MCF 10A (cell line): ENCODE results near the gene LRRC32. TPM values are rescaled to one million over a fixed set of nuclear protein-coding genes. Genes with fewer than 3 reads are reported as not detected.

Experiments
- BruUV-seq: library from RNA; stranded (reverse); fragments of 400-500 nt; replicated peaks from 2 replicates; lab custom pipeline; 2021; lab: Mats Ljungman, UMichigan
- CTCF ChIA-PET: fragments of 300-600 bp; sonication (Branson Sonifier 250); formaldehyde crosslinking; extraction: SDS; loops from one replicate; lab custom pipeline; 2021; ENCODE audit warnings: antibody characterized with exemption, inconsistent platforms; lab: Yijun Ruan, JAX
- POLR2A ChIA-PET: fragments of 300-600, 350-650 bp; sonication (Branson Sonifier 250); formaldehyde crosslinking; extraction: SDS; loops from one replicate; lab custom pipeline; 2020; ENCODE audit warnings: antibody characterized with exemption, inconsistent platforms; lab: Yijun Ruan, JAX
- DNase-seq: peaks from one replicate; pipeline ENCODE4 v3.0.0-alpha.2; 2018; ENCODE audit not compliant: unreplicated experiment
- H3K27ac Mint-ChIP-seq: one replicate; pipeline ENCODE4 v1.8.0; 2022; ENCODE audit warnings: mild to moderate bottlenecking, low read depth, mixed read lengths; ENCODE audit not compliant: unreplicated experiment
- H3K27me3 Mint-ChIP-seq: one replicate; pipeline ENCODE4 v1.8.0; 2022; ENCODE audit warnings: mixed read lengths; ENCODE audit not compliant: insufficient read depth, unreplicated experiment
- H3K36me3 Mint-ChIP-seq: one replicate; pipeline ENCODE4 v1.8.0; 2022; ENCODE audit warnings: mild to moderate bottlenecking, moderate library complexity, mixed read lengths; ENCODE audit not compliant: insufficient read depth, unreplicated experiment
- H3K4me1 Mint-ChIP-seq: one replicate; pipeline ENCODE4 v1.8.0; 2022; ENCODE audit warnings: mixed read lengths; ENCODE audit not compliant: insufficient read depth, unreplicated experiment
- H3K4me3 Mint-ChIP-seq: one replicate; pipeline ENCODE4 v1.8.0; 2022; ENCODE audit warnings: mild to moderate bottlenecking, moderate library complexity, mixed read lengths; ENCODE audit not compliant: unreplicated experiment
- H3K9me3 Mint-ChIP-seq: one replicate; pipeline ENCODE4 v1.8.0; 2022; ENCODE audit warnings: mixed read lengths; ENCODE audit not compliant: unreplicated experiment
- intact Hi-C: fragments of 100-400 bp; cut with micrococcal nuclease; formaldehyde crosslinking; loops from 2 replicates; pipeline ENCODE4 v1.14.1; 2022
- total RNA-seq: library from RNA; stranded (reverse); gene quantifications from 2 replicates; pipeline ENCODE4 v1.2.3, GENCODE V29; 2022
- TF ChIP-seq, protein P1 (sequence below): fragments of 200-600 bp; IDR thresholded peaks from one replicate; pipeline ENCODE4 v1.8.0; 2022; ENCODE audit warnings: antibody characterized with exemption, mild to moderate bottlenecking; ENCODE audit not compliant: unreplicated experiment

LRRC32 gene
- total RNA-seq, 1 experiment from 2014 or later: not detected

DNA sequence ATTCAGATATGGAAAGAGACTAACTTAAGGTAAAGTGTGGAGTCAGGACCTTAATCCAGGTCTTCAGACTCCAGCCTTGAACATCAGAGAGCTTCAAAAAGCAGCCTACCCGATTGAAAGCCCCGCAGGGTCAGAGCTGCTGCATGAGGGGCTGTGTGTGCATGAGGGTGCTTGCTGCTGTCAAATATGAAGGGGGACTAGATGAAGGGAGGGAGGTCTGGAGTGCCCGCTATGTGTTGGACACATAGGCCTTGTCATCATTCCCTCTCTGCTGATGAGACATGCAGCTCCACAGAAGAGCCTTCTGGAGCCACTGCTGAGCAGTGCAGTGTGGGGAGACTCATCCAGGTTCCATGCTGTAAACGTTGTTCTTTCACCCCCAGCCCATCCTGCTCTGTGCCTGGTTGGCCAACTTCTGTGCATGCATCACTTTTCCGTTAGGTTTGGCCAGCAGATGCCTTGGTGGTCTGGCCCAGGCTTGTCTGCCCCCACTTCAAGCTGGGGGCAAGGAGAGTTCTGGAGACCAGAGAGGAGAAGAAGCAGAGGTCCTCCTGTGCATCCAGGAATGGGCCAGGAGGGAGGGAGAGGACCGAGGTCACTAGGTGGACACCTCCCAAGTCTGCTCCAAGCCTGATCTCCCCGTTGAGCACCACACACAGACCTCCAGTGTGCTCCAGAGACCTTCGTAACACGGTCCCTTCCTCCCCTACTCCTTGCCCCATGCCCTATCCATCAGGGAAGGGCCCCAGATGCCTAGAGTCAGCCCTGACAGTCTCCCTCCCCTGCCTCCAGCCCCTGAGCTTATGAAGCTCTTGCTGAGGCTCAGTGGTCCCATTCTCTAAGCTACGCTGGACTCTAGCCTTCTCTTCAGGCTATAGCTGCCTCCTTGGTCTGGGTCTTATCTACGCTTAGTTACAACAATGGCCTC, 32.0 kb downstream of the LRRC32 start:
- no peaks in the 10 kb centered on the region for H3K36me3 Mint-ChIP-seq
- no peak overlapping the region for H3K4me3 Mint-ChIP-seq
- no peak for DNase-seq
- intact Hi-C loops: no loop called here
- no peaks in the 10 kb centered on the region for H3K4me1 Mint-ChIP-seq
- H3K9me3 Mint-ChIP-seq: no peaks in the 10 kb centered on the region
- TF ChIP-seq, protein P1, sequence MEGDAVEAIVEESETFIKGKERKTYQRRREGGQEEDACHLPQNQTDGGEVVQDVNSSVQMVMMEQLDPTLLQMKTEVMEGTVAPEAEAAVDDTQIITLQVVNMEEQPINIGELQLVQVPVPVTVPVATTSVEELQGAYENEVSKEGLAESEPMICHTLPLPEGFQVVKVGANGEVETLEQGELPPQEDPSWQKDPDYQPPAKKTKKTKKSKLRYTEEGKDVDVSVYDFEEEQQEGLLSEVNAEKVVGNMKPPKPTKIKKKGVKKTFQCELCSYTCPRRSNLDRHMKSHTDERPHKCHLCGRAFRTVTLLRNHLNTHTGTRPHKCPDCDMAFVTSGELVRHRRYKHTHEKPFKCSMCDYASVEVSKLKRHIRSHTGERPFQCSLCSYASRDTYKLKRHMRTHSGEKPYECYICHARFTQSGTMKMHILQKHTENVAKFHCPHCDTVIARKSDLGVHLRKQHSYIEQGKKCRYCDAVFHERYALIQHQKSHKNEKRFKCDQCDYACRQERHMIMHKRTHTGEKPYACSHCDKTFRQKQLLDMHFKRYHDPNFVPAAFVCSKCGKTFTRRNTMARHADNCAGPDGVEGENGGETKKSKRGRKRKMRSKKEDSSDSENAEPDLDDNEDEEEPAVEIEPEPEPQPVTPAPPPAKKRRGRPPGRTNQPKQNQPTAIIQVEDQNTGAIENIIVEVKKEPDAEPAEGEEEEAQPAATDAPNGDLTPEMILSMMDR: no peak
- H3K27ac Mint-ChIP-seq: no peak overlapping the region
- peaks cover 60% of the 10 kb centered on the region for H3K27me3 Mint-ChIP-seq
- CTCF ChIA-PET: interaction anchor here (0.6 kb wide), 2 partner anchors 264 to 660 kb away, joined by 3 read pairs; no protein-coding TSS in a partner anchor
- POLR2A ChIA-PET: interaction anchor here (0.6 kb wide), 1 partner anchor 75 kb away, joined by 3 read pairs; no protein-coding TSS in a partner anchor
- no TSS peak for BruUV-seq

DNA sequence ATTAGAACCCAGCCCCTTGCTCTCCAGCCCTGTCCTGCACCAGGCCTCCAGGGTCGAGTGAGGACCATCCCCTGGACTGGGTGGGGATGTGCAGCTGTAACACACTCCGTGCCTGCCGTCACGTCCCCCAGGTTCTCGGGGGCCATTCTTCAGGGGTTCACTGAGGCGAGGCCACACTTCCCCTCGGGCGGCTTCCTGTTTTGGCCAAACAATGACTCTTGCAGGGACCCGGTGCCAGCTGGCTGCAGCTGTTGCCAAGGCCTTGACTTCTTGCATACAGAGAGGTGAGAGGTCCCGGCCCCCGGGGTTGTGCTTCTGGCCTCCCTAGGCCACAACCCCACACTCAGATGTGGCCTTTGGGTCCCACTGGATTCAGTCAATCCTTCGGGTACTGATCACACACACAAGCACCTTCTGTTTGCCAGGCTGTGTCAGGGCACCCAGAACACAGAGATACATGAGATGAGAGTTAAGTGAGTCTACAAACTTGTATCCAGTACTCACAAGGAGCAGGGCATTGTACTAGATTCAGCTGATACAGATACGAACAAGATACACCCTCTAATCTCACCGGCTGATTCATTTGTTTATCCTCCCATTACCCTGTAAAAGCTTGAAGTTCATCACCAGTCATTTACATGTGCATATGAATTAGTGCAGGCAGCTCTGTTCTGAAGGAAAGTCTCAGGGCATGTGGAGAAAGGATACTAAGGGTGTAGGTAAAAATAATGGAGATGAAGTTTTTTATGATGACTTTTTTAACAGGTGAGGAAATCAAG, 32.9 kb downstream of the LRRC32 start:
- TF ChIP-seq, protein P1: no peak
- no TSS peak for BruUV-seq
- H3K9me3 Mint-ChIP-seq: no peaks in the 10 kb centered on the region
- no peaks in the 10 kb centered on the region for H3K4me1 Mint-ChIP-seq
- intact Hi-C loops: no loop called here
- no peak overlapping the region for H3K27ac Mint-ChIP-seq
- peaks cover 54% of the 10 kb centered on the region for H3K27me3 Mint-ChIP-seq
- no peak for DNase-seq
- no peaks in the 10 kb centered on the region for H3K36me3 Mint-ChIP-seq
- ChIA-PET CTCF (interaction anchor here (0.6 kb wide), 1 partner anchor 661 kb away, joined by 3 read pairs; no protein-coding TSS in a partner anchor), POLR2A (interaction anchor here (0.7 kb wide), 2 partner anchors 387 to 1545 kb away, joined by 3 read pairs; no protein-coding TSS in a partner anchor)
- H3K4me3 Mint-ChIP-seq: no peak overlapping the region

DNA sequence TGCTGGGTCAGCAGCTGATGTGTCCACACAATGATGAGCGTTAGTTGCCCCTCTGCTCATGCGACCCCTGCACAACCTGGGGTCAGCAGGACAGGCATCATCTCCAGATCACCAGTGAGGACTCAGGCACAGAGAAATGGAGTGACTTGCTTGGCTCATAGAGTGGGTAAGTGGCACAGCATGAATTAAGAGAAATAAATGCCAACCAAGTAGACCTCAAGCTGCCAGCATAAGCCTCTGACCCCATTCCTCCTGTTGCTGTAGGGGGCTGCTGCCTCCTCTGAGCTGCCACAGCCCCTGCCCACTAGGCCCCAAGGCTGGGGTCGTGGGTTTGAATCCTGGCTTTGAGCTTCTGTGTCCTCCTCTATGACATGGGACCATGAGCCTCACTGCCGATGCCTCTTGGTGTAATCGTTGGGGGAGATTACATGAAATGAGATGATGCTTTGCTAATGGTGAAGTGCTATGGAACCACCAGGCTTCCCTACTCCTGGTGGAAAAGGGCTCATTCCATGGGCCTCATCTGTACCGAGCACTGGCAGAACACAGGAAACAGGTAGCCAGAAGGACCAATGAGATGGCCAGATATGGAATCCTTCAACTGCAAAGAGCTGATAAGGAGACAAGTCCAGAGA, 33.6 kb downstream of the LRRC32 start:
- no peak overlapping the region for H3K4me3 Mint-ChIP-seq
- BruUV-seq: no TSS peak

More for the DNA sequence above, 33.6 kb downstream of the LRRC32 start:
- POLR2A ChIA-PET: interaction anchor here (0.7 kb wide), 2 partner anchors 386 to 1545 kb away, joined by 3 read pairs; no protein-coding TSS in a partner anchor
- CTCF ChIA-PET: no interaction called here
- Mint-ChIP-seq H3K36me3 (no peaks in the 10 kb centered on the region), H3K27me3 (peaks cover 48% of the 10 kb centered on the region), H3K27ac (no peak overlapping the region), H3K4me1 (no peaks in the 10 kb centered on the region), H3K9me3 (no peaks in the 10 kb centered on the region)
- intact Hi-C loops: no loop called here
- no peak for DNase-seq
- TF ChIP-seq, protein P1: no peak
